Neural cell (in vitro differentiated cells): ENCODE data around the gene KRT28. TPM values are rescaled to one million over a fixed set of nuclear protein-coding genes. Genes with fewer than 3 reads are reported as not detected.

ENCODE experiments used
- H2AFZ ChIP-seq: fragments of 200-600, 300-800 bp; sonication (generic), shearing (Covaris generic); 2 replicates; pipeline ENCODE4 v1.6.0; 2014; ENCODE audit warnings: low read depth, mild to moderate bottlenecking, antibody characterized with exemption, low read length, moderate library complexity
- H3F3A ChIP-seq: fragments of 200-600 bp; shearing (Covaris generic); 2 replicates; pipeline ENCODE4 v1.6.1; 2016; ENCODE audit warnings: mild to moderate bottlenecking, moderate library complexity, mixed read lengths, antibody characterized with exemption, low read length; ENCODE audit not compliant: insufficient read depth, poor library complexity, severe bottlenecking
- H3K27ac ChIP-seq: fragments of 200-600, 300-800 bp; sonication (generic), shearing (Covaris generic); 2 replicates; pipeline ENCODE4 v1.5.1; 2014; ENCODE audit warnings: mild to moderate bottlenecking, low read length, moderate library complexity
- H3K27me3 ChIP-seq: fragments of 300-800, 200-600 bp; sonication (generic), shearing (Covaris generic); 2 replicates; pipeline ENCODE4 v1.6.0; 2014; ENCODE audit warnings: mild to moderate bottlenecking, low read depth, low read length, moderate library complexity; ENCODE audit not compliant: insufficient read depth
- H3K36me3 ChIP-seq: fragments of 300-800, 200-600 bp; sonication (generic), shearing (Covaris generic); 2 replicates; pipeline ENCODE4 v1.5.1; 2014; ENCODE audit warnings: mild to moderate bottlenecking, antibody characterized with exemption, low read length, moderate library complexity; ENCODE audit not compliant: insufficient read depth
- H3K4me2 ChIP-seq: fragments of 300-800, 200-600 bp; sonication (generic), shearing (Covaris generic); 2 replicates; pipeline ENCODE4 v1.6.0; 2014; ENCODE audit warnings: mild to moderate bottlenecking, low read length
- H3K4me3 ChIP-seq: fragments of 300-800, 200-600 bp; sonication (generic), shearing (Covaris generic); 2 replicates; pipeline ENCODE4 v1.5.1; 2014; ENCODE audit warnings: mild to moderate bottlenecking, low read length, moderate library complexity
- H3K79me2 ChIP-seq: fragments of 200-600 bp; shearing (Covaris generic); replicated peaks from 2 replicates; pipeline ENCODE4 v1.6.0; 2014; ENCODE audit warnings: mild to moderate bottlenecking, low read length, moderate library complexity; ENCODE audit not compliant: insufficient read depth
- H3K9ac ChIP-seq: fragments of 300-800, 200-600 bp; sonication (generic), shearing (Covaris generic); 2 replicates; pipeline ENCODE4 v1.6.1; 2016; ENCODE audit warnings: mild to moderate bottlenecking, low read length, mixed read lengths
- H3K9me2 ChIP-seq: fragments of 200-600 bp; shearing (Covaris generic); 2 replicates; pipeline ENCODE4 v1.6.1; 2016; ENCODE audit warnings: mild to moderate bottlenecking, low read length, mixed read lengths; ENCODE audit not compliant: insufficient read depth
- H3K9me3 ChIP-seq: fragments of 200-600, 300-800 bp; sonication (generic), shearing (Covaris generic); 2 replicates; pipeline ENCODE4 v1.6.1; 2016; ENCODE audit warnings: mild to moderate bottlenecking, mixed run types, low read length, moderate library complexity, mixed read lengths
- H4K20me1 ChIP-seq: fragments of 200-600 bp; shearing (Covaris generic); 2 replicates; pipeline ENCODE4 v1.6.1; 2016; ENCODE audit warnings: mild to moderate bottlenecking, mixed run types; ENCODE audit not compliant: insufficient read depth
- EP300 ChIP-seq: fragments of 450-650 bp; conservative IDR thresholded peaks from 2 replicates; pipeline ENCODE4 v1.6.1; 2014; ENCODE audit warnings: antibody characterized with exemption, mild to moderate bottlenecking, moderate library complexity; ENCODE audit not compliant: poor library complexity, severe bottlenecking
- EZH2 ChIP-seq: fragments of 200-600, 300-800 bp; shearing (Covaris generic), sonication (generic); IDR thresholded peaks from 2 replicates; pipeline ENCODE4 v1.6.1; 2014; ENCODE audit warnings: antibody characterized with exemption, low read length, borderline replicate concordance, mild to moderate bottlenecking; ENCODE audit not compliant: insufficient read depth, poor library complexity, severe bottlenecking
- MXI1 ChIP-seq: fragments of 450-650 bp; conservative IDR thresholded peaks from 2 replicates; pipeline ENCODE4 v1.6.1; 2014; ENCODE audit warnings: antibody characterized with exemption, mild to moderate bottlenecking; ENCODE audit not compliant: poor library complexity, severe bottlenecking
- POLR2AphosphoS5 ChIP-seq: IDR thresholded peaks from 2 replicates; pipeline ENCODE4 v1.6.1; 2012
- RAD21 ChIP-seq: fragments of 450-650 bp; conservative IDR thresholded peaks from 2 replicates; pipeline ENCODE4 v1.6.1; 2014; ENCODE audit warnings: antibody characterized with exemption, mild to moderate bottlenecking, moderate library complexity
- SMC3 ChIP-seq: fragments of 450-650 bp; conservative IDR thresholded peaks from 2 replicates; pipeline ENCODE4 v1.6.1; 2014; ENCODE audit warnings: antibody characterized with exemption, mild to moderate bottlenecking, moderate library complexity; ENCODE audit not compliant: poor library complexity
- TAF1 ChIP-seq: IDR thresholded peaks from 2 replicates; pipeline ENCODE4 v1.6.1; 2012; ENCODE audit warnings: low read depth
- polyA plus RNA-seq: library from polyadenylated mRNA; depleted of rRNA; stranded (reverse); fragments of >200 nt; gene quantifications from 2 replicates; pipeline ENCODE4 v1.2.3, GENCODE V29; 2014
- TF ChIP-seq, protein P1 (sequence below): IDR thresholded peaks from 2 replicates; pipeline ENCODE4 v1.6.1; 2012; ENCODE audit warnings: borderline replicate concordance
- TF ChIP-seq, protein P2 (sequence below): fragments of 450-650 bp; IDR thresholded peaks from 2 replicates; pipeline ENCODE4 v1.5.1; 2014; ENCODE audit warnings: antibody characterized with exemption, mild to moderate bottlenecking, moderate library complexity; ENCODE audit not compliant: poor library complexity, severe bottlenecking

KRT28 gene
- polyA plus RNA-seq, 1 donor from 2014 or later = not detected

DNA sequence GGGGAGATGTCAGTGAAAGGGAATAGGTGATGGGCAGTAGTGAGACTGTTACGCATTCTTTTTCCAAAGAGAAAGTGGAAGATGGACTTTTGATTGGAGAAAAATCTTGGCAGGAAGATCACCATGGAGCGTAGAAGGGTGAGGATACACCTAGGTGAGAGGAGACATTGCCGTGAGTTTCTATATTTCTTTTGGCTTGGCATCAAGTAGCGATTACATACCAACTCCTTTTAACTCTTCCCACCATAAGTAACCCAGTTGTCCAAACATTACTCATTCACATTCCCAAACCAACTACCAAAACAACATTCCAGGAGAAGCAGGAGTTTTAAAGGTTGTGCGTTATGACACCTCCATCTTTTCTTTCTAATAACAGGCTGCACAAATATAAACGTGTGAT lies 10.7 kb upstream of the KRT28 start:
- Histone ChIP-seq H3K4me2 (no peak overlapping the region), H3K36me3 (no peaks in the 10 kb centered on the region), H3F3A (no peaks in the 10 kb centered on the region), H4K20me1 (no peaks in the 10 kb centered on the region), H3K9me2 (no peaks in the 10 kb centered on the region), H3K27ac (no peak overlapping the region), H3K79me2 (no peaks in the 10 kb centered on the region), H3K27me3 (peaks cover 40% of the 10 kb centered on the region), H3K4me3 (no peak overlapping the region), H2AFZ (no peak overlapping the region), H3K9me3 (no peaks in the 10 kb centered on the region), H3K9ac (no peak overlapping the region)
- TF ChIP-seq, protein P1, sequence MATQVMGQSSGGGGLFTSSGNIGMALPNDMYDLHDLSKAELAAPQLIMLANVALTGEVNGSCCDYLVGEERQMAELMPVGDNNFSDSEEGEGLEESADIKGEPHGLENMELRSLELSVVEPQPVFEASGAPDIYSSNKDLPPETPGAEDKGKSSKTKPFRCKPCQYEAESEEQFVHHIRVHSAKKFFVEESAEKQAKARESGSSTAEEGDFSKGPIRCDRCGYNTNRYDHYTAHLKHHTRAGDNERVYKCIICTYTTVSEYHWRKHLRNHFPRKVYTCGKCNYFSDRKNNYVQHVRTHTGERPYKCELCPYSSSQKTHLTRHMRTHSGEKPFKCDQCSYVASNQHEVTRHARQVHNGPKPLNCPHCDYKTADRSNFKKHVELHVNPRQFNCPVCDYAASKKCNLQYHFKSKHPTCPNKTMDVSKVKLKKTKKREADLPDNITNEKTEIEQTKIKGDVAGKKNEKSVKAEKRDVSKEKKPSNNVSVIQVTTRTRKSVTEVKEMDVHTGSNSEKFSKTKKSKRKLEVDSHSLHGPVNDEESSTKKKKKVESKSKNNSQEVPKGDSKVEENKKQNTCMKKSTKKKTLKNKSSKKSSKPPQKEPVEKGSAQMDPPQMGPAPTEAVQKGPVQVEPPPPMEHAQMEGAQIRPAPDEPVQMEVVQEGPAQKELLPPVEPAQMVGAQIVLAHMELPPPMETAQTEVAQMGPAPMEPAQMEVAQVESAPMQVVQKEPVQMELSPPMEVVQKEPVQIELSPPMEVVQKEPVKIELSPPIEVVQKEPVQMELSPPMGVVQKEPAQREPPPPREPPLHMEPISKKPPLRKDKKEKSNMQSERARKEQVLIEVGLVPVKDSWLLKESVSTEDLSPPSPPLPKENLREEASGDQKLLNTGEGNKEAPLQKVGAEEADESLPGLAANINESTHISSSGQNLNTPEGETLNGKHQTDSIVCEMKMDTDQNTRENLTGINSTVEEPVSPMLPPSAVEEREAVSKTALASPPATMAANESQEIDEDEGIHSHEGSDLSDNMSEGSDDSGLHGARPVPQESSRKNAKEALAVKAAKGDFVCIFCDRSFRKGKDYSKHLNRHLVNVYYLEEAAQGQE = no peak
- TF ChIP-seq EP300 = no peak

DNA sequence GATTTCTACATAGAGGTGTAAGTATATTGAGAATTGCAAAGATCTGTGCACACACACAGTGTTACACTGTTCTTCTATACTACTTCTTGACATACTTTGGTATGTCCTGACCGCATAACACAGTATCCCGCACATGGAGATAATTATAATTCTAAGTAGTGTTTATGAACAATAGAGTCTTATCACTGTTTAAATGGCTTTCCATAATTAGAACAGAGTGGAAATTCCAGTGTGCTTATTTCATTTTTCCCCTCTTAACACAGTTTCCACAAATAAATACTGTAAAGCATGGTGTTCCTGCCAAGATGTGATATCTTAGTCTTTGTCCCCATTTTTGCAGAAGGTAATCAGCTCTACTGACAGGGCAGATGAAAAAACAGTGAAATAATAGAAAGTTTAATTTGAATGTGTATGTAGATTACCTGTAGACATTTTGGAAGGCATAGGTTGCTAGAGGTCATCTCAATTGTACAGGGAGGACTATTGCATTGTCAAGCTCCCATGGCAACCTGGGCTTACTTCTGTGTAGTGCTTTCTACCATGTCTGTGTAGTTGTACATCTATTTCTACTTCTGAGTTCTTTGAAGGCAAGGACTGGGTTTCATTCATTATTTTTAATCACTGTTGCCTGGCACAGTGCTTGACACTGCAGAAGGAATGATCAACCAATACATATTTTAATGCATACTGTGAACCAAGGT lies 10.1 kb upstream of the KRT28 start:
- Histone ChIP-seq H3K9me2 (no peaks in the 10 kb centered on the region), H3K9me3 (no peaks in the 10 kb centered on the region), H3K4me3 (no peak overlapping the region), H3K9ac (no peak overlapping the region), H3K79me2 (no peaks in the 10 kb centered on the region), H3K27me3 (peaks cover 40% of the 10 kb centered on the region), H2AFZ (no peak overlapping the region), H4K20me1 (no peaks in the 10 kb centered on the region), H3K36me3 (no peaks in the 10 kb centered on the region), H3K4me2 (no peak overlapping the region), H3K27ac (no peak overlapping the region), H3F3A (no peaks in the 10 kb centered on the region)
- no peak for TF ChIP-seq EP300
- TF ChIP-seq, protein P1 = no peak
- no peak for TF ChIP-seq SMC3
- TF ChIP-seq RAD21 = no peak
- TF ChIP-seq MXI1 = no peak
- TF ChIP-seq EZH2 = no peak
- TF ChIP-seq POLR2AphosphoS5 = no peak
- no peak for TF ChIP-seq TAF1
- TF ChIP-seq, protein P2, sequence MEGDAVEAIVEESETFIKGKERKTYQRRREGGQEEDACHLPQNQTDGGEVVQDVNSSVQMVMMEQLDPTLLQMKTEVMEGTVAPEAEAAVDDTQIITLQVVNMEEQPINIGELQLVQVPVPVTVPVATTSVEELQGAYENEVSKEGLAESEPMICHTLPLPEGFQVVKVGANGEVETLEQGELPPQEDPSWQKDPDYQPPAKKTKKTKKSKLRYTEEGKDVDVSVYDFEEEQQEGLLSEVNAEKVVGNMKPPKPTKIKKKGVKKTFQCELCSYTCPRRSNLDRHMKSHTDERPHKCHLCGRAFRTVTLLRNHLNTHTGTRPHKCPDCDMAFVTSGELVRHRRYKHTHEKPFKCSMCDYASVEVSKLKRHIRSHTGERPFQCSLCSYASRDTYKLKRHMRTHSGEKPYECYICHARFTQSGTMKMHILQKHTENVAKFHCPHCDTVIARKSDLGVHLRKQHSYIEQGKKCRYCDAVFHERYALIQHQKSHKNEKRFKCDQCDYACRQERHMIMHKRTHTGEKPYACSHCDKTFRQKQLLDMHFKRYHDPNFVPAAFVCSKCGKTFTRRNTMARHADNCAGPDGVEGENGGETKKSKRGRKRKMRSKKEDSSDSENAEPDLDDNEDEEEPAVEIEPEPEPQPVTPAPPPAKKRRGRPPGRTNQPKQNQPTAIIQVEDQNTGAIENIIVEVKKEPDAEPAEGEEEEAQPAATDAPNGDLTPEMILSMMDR = no peak
